HG02588 (cell line): ENCODE results near the gene ARID3A.
"Not testable (repeated sequence)": the region's sequence is repeated elsewhere in the genome, so short reads cannot be mapped to it uniquely, and the experiment has no call there.

Experiments used
- ATAC-seq: cut with Tn5 transposase; IDR thresholded peaks from one replicate; pipeline ENCODE4 v1.9.1; 2021; ENCODE audit warnings: mild to moderate bottlenecking, moderate library complexity; ENCODE audit not compliant: unreplicated experiment

The ARID3A gene

DNA sequence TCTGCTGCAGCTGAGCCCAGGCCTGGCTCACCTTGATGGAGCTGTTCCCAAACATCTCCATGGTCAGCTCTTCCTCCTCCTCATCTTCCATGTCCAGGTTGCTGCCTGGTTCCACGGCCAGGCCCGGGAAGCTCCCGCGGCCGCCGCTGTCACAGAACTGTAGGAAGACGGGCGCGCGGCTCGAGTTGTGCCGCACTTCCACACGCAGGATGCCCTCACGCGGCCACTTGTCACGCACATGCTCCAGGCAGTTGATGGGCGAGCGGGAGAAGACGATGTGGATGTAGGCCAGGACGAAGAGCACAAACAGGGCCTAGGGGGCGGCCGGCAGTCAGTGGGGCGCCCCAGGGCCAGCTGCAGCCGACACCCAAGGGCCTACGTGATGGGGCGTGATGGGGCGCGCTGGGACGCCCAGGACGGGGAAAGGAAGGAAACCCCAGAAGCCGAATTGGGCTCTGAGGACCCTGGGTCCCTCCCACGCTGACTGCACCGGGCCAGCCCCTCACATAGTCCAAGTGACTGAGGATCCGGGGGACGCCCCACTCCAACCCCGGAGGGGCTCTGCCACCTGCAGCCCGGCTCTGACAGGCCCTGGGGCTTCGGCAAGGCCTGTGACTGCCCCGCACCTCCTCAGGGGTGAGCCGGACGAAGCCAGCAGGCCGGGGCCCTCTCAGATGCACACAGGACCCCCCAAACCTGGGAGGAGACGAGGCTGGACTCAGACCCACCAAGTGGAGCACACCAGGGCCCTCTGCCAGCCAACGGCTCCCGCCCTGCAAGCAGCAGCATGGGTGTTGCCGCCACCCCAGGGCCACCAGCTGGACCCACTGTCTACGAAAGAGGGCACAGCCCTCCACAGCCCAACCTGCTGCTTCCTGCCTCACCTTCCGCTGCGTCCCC lies 88.6 kb downstream of the ARID3A start:
- no peak for ATAC-seq

- no peak for ATAC-seq
These were observed 89.4 kb downstream of the ARID3A start for GRCh38 chr19:1015061-1015781.

- ATAC-seq, result no peak
These were observed 90.2 kb downstream of the ARID3A start for GRCh38 chr19:1015782-1016646.

GRCh38 chr19:1016647-1017114 lies 90.8 kb downstream of the ARID3A start:
- ATAC-seq, result no peak

DNA sequence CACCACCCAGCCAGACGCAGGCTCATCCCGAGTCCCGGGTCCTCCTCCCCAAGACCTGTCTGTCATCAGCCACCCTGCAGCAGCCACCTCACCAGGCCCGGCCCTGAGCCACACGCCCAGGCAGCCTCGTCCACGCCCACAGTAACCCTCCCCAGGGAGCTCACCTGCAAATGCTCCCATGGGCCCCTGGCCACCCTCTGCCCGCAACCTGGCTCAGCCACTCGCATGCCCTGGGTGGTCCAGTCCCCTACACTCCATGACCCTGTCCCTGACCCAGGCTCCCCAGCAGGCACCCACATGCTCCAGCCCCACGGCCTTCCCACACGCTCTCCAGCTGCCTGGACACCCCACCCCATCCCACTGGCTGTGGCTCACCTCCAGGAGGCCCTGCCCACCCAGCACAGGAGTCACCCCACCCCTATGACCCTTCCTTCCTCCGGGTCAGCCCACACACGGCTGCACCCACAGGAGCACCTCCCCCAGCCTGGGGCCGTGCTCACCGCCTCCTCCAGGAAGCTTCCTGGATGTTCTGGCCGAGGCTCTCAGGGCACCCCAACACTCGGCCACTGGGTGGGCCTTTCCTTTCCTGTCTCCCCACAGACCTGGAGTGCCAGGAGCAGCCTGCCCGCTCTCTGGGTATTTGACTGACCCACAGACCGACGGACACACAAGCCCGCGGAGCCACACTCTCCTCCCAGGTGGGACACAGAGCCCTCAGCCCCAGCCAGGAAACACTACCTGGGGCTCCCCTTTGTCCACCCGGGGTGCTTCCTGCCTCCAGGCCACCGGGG lies 91.5 kb downstream of the ARID3A start:
- ATAC-seq, result no peak

- ATAC-seq, result no peak
These were observed 92.1 kb downstream of the ARID3A start for GRCh38 chr19:1017906-1018305.

DNA sequence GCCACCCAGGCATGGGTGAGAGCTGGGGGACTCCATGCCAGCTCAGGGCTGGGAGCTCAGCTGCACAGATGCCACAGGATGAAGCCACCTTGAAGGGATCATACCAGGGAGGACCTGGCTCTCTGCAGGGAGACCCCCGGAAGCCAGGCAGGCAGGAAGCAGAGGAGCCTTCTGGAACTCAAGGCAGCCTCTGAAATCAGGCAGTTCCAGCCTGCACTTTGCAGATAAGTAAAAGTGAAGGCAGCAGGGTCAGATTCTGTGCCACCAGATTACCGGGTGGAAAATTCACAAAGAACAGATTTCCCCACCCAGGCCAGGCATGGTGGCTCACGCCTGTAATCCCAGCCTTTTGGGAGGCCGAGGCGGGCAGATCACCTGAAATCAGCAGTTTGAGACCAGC lies 92.6 kb downstream of the ARID3A start:
- ATAC-seq, result no peak

GRCh38 chr19:1018932-1019615 lies 93.2 kb downstream of the ARID3A start:
- no peak for ATAC-seq

DNA sequence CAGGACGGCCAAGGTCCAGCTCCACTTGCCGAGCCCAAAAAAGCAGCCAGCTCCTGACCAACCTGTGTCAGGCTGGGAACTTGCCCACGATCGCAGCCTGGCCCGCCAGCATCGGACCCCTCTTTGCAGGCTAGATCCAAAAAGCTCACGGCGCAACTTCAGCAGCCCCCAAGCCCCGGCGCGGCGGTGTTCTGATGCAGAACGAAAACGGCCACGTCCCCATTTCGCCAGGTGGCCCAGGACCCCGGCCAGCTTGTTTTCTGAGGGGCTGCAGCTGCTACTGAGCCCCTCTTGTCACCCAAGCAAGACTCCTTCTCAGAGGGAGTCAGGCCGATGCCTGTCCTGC lies 93.8 kb downstream of the ARID3A start:
- no peak for ATAC-seq

- no peak for ATAC-seq
These were observed 94.4 kb downstream of the ARID3A start for GRCh38 chr19:1019980-1020867.

GRCh38 chr19:1020868-1021425 lies 95.1 kb downstream of the ARID3A start, which contains the start of gene TMEM259:
Gene TMEM259 (minus strand): TSS chr19:1021123. CDS start chr19:1020996, 127 bp downstream.
- ATAC-seq, result peak; percentile 76

DNA sequence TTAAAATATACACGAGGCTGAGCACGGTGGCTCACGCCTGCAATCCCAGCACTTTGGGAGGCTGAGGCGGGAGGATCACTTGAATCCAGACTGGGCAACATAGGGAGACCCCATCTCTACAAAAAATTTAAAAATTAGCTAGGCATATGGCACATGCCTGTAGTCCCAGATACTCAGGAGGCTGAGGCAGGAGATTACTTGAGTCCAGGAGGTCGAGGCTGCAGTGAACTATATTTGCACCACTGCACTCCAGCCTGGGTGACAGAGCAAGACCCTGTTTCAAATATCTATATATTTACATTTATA lies 98.0 kb downstream of the ARID3A start:
- ATAC-seq, result not testable (repeated sequence)

DNA sequence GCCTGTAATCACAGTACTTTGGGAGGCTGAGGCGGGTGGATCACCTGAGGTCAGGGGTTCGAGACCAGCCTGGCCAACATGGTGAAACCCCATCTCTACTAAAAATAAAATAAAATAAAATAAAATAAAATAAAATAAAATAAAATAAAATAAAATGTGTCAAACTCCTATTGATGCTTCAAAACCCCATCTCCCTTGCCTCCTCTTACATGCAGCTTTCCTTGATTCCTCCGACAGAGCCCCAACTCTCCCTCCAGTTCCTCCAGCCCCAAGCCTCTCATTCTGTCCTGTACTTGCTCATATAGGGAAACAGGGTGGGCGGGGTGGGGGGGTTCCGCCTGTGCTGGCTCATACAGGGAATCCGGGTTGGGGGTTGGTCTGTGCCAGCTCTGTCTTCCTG lies 99.2 kb downstream of the ARID3A start:
- ATAC-seq, result not testable (repeated sequence)
